ENCODE results near the gene GCLC.
"Not testable (repeated sequence)": the region's sequence is repeated elsewhere in the genome, so short reads cannot be mapped to it uniquely, and the experiment has no call there.

GCLC gene

DNA sequence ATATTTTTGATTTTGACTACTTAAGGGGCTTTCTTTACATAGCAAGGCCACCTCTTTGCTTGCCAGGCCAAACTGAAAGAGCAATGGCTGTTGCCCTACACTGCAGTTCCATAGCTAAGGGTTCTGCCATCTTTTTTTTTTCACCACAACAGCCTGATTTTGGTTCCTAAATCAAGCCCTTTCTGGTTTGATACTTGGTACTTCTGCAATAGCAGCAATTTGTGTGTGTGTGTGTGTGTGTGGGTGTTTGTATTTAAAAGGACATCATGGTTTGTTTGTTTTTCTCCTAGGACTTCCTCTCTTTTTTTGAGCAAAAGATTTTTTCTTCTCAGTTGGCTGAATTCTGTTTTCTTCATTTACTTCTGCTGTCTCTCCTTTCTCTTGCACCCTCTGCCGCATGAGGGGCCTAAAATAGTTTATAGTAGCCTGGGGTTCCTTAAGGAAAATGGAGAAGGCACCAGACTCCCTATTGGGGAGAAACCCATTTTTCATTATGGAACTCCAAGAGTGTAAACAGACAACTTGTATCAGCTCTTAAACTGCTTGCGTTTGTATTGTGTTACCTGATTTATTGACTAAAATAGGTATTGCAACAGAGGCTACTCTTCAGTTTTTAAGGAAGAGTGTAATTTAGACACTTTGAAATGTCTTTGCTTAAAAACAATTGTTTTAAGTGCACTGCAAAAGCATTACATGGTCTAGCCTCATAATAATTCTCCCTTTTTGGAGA is 12.2 kb upstream of the GCLC start:
- no peak for DNase-seq

- DNase-seq, result not testable (repeated sequence)
Measured at GRCh38 chr6:53553600-53553999, 8.7 kb upstream of the GCLC start.

- not testable (repeated sequence) for DNase-seq
Measured at GRCh38 chr6:53551681-53552080, 6.8 kb upstream of the GCLC start.

DNA sequence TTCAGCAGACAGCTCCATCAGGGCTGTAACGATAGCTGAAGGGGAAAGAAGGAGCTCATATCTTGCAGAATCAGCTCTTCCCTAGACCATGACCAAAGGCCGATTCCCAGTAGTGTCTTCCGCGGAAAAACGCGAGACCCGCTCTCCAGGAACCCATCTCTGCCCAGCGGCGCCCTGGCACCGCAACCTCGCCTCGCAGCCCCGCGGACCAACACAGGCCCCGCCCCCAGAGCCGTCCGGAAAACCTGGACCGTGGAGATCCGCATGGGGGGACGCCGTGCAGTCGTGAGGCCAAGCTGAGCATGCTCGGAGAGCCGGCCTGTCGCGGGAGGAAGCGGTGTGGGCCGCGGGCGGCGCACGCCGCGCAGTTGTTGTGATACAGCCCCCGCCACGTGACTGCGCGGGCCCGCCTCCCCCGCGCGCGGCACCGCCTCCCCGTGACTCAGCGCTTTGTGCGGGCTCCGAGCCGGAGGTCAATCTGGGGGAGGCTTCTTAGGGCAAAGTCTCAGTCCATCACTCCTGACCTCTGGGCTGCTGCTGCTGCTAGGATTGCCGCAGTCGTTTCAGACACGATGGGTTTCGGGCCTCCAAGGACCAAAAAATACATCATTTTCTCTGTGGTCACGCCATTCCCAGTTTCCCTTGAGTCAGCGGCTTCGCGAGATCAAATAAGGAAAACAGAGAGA is 3.1 kb upstream of the GCLC start:
- DNase-seq, result peak; percentile 97

- DNase-seq, result no peak
Measured at GRCh38 chr6:53547166-53547810, 2.4 kb upstream of the GCLC start.

- no peak for DNase-seq
Measured at GRCh38 chr6:53546281-53546680, 1.4 kb upstream of the GCLC start.

- DNase-seq, result no peak
Measured at GRCh38 chr6:53544217-53544469, 758 bp downstream of the GCLC start.

DNA sequence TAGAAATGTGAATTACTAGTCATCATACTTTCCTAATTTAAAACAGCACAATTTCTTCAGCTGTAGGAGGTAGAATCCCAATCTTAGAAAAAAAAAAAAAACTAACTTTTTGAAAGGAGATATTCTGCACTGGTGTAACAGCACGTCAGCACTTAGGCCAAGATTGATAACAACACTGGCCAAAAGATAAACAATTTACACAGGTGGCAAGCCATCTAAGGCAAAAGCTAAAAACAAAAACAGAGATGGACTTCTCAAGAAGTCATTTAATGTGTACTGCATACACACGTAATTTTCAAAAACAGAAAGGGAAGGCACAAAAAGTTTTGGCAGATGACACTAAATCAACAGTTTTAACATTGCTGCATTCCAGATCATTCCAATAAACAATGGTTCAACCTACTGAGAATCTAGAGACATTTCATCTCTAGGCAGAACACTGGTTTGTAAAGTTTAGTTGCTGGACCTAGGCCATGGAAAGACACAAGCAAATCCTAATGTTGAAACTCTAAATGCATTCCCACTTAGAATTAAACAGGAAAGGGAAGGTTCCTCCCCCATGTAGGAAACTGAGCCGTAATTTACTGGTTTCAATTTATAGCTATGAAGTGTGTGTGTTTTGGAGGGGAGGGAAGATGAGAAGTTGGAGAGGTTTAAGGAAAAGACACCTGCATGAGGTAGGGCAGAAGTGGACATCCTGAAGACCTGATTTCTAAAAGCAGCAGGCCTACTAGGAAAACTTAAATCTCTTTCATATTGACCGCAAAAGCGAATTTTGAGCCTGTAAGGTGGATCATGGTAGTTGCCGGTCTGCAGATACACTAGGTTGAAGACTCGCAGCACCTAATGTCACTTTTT is 1.3 kb downstream of the GCLC start:
- DNase-seq, result no peak

- no peak for DNase-seq
Measured at GRCh38 chr6:53541900-53542299, 3.0 kb downstream of the GCLC start.

DNA sequence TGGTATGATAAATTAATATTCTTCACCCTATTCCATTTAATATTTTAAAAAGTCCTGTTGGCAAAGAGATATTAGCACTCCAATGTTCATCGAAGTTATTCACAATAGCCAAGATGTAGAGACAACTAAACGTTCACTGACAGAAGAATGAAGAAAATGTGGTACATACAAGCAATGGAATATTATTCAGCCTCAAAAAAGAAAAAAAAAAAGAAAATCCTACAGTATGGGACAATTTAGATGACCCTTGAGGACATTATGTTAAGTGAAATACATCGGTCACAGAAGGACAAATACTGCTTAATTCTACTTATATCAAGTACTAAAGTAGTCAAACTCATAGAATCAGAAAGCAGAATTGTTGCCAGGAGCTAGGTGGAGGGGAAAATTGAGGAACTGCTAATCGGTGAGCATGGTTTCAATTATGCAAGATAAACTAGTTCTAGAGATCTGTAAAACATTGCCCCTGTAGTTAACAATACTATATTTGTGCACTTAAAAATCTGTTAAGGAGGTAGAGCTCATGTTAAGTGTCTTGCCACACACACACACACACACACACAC is 4.7 kb downstream of the GCLC start:
- DNase-seq, result no peak

DNA sequence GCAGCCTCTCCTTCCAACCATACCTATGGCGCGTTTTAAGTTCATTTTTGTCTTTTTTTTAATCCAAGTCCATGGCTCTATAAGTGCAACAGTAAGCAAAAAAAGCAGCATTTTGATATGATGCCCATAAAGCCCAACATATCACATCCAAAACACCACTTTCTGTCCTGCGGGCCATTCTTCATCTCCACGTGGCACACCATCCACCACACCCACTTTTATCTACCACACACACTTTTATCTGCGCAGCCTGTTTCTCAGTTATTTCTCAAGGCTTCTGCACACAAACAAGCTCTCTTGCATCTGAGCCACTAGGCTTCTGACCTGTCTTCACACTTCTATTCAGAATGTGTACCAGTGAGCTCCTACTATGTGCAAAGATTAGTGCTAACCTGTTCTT is 5.3 kb downstream of the GCLC start:
- DNase-seq, result no peak

DNA sequence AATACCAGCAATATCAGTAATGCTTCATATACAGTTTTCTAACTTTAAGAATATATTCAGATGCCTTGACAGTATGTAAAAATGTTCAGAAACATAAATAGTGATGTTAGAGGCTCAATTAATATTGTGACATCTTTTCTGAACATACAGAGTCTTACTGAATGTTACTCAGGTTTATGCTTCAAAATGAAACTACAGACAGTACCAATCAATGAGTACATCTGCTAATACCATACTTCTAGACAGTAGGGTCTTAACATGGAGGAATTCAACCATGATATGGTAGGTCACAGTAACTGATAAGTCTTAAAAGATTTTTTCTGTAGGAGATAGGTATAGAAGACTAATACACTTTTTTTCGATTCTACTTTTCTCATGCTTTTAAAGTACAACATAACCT is 8.3 kb downstream of the GCLC start:
- no peak for DNase-seq

GRCh38 chr6:53532942-53533341 is 12.0 kb downstream of the GCLC start:
- DNase-seq, result no peak

GRCh38 chr6:53532061-53532797 is 12.7 kb downstream of the GCLC start:
- no peak for DNase-seq

DNA sequence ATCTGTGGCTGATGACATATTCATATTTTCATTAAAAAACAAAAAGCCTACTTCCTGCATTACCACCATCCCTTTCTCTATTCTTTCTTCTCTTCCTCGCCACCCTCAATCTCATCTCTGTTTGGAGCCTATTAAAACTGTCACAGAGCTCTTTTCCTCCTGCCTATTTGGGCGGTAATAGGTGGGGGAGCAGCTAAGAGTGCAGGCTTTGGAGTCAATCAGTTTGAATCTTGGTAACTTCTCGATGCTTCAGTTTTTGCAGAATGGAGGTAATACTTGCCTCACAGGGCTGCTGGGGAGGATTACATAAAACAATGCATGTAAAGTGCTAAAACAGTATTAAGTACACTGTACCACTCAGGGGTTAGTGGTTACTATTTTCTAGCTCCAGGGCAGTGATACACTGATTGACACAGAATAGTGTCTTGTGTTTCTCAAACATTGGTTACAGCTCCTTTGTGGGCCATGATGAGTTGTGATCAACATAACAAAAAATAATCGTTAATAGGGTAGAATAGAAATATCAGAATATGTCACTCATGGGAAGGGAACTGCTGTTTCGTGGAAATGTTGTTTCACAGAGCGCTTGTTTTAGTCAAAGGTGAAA is 14.0 kb downstream of the GCLC start:
- no peak for DNase-seq

DNA sequence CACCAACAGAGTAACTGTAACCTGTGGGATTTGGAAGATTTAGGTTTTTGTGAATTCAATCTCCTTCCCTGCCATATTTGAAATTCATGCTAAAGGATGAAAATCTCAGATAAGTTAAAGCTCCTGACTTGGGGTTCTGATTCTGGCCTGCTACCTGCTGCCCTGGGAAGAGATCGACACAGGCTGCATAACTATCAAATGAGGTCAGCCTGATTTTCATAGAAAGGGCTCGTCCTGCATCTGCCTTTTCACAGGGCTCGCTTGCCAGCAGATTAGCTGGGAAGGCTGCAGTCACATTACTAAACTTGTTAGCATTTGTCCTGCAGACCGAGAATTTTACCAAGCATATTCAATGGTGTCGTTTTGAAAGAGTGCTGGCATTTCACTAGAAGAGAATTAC is 14.6 kb downstream of the GCLC start:
- DNase-seq, result no peak

DNA sequence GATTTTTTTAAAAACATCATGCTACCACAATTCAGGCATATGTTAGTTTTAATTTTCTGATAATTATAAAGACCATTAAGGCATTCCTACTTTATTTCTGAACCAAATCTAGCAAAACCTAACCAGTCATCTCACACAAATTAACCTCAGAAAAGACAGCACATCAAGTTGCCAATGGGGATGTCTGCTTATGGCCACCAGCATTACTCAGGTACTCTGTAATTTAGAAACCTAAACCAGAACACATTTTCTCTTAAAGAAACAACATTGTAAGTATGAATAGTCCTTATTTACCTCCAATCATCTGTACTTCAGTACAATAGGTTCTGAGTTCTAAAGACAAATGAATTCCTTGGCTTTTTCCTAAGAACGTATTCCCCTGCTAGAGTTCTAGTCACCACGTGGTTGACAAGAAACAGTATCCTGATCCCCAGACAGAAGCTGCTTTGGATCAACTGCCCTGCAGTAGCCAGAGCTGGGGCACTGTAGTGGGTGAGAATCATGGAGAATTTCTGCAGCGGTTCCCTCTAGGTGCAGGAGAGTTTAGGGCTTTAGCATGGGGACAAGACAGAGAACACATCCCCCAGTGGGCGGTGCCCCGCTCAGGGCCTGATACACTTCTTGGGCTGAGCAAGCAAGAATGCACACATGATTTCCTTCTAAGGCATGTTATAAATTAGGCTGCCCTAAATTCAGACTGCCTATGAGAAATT is 15.4 kb downstream of the GCLC start:
- DNase-seq, result no peak

DNA sequence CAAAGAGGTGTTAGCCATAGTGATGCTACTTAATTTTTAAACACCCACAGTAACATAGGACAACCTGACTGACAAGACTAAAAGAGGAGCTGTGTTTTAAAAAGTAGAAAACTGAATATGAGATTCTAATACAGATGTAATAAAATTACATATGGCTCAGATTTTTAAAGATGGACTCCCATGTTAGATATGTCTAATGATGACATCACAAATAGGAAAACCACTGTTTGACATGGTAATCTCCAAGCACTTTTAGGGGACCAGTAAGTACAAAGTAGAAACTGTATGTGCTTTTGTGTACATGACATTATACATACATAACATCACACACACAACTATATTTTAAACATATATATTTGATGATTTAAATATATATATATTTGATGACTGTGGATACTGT is 16.8 kb downstream of the GCLC start:
- no peak for DNase-seq

DNA sequence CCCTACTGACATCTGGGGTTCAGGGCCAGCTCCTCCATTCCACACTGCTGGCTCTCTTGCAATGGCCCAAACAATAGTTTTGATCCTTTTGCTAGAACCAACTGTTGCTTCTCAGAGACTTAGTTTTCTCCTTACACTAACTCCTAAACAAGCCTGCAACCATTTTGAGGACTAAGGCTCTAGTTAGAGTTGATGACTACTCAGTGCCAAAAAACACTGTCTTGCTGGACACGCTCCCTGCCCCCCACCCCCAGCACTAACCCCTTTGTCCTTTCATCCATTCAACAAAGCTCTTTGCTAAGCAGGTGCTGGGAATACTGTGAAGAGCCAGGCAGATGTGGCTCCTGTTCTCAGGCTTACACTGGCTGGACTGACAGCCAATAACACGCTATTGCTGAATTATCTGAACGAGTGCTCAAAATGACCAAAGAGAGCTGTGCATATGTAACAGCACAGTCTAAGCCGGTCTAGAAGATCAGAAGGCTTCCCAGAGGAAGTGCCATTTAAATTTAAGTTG is 17.6 kb downstream of the GCLC start:
- DNase-seq, result no peak

- no peak for DNase-seq
Measured at GRCh38 chr6:53526000-53526399, 18.9 kb downstream of the GCLC start.

DNA sequence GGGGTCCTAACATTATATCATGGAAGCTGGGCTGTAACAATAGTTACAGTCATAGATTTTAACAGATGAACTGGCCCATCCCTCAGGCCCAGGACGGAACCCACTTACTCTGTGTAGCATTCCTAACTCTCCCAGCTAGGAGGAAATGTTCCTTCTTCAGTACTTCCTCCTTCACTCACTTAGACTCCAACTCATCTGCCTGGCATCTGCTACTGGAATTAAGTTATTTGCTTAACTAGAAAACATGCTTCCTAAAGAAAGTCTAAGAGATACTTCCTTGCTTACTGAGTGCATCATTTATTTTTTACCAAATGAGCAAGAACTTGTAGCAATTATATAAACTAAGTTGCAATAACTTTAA is 20.5 kb downstream of the GCLC start:
- DNase-seq, result no peak
